ENCODE measurements around the gene IL1RAPL1. TPM values are rescaled to one million over a fixed set of nuclear protein-coding genes. Genes with fewer than 3 reads are reported as not detected.

Gene IL1RAPL1
- total and polyA plus RNA-seq, 9 of the 15 experiments (the other 6 are each of a cell fraction or from before 2014, with no cell fraction given), result 0.04 to 0.07 (median 0.04) TPM; not detected in 6

- no TSS peak for BruUV-seq (replicated peaks)
- WGBS (ENCODE audit: insufficient coverage, low coverage, missing lambda C conversion rate), result 7% methylated on average over 2 of the region's 2 CpGs
- no peaks in the 10 kb centered on the region for H3K36me3 ChIP-seq (ENCODE audit: control insufficient read depth, insufficient read depth, low read length)
- H3K27ac ChIP-seq (ENCODE audit: extremely low read depth, low read depth, low read length), result no peak overlapping the region
- DNase-seq (ENCODE audit: extremely low read depth in 1 of 4, low spot score in 3 of 4), result no peak
- H3K4me2 ChIP-seq (ENCODE audit: insufficient read depth, low read length), result no peak overlapping the region
- no peak overlapping the region for H2AFZ ChIP-seq (ENCODE audit: low read depth, low read length)
- H3K4me3 ChIP-seq, result no peak overlapping the region
- intact Hi-C loops (cut with micrococcal nuclease) (no loop called here), in situ Hi-C loops (cut with MboI) (no loop called here)
- TF ChIP-seq CREM (IDR thresholded peaks at IDR 0.05; ENCODE audit: low read depth), result no peak
- TF ChIP-seq ZNF586 (CRISPR knock-in tag; conservative IDR thresholded peaks at IDR 0.05), result no peak
- no peak for TF ChIP-seq TEAD2 (tag; IDR thresholded peaks at IDR 0.05)
- no peak for TF ChIP-seq ZNF217 (CRISPR knock-in tag; IDR thresholded peaks at IDR 0.05)
- TF ChIP-seq SAFB2 (IDR thresholded peaks at IDR 0.05; ENCODE audit: borderline replicate concordance, low read depth, low read length, severe bottlenecking), result no peak
- TF ChIP-seq EHMT2 (IDR thresholded peaks at IDR 0.05), result no peak
- TF ChIP-seq PHF8 (IDR thresholded peaks at IDR 0.05; ENCODE audit: borderline replicate concordance, low read length), result no peak
- no peak for TF ChIP-seq U2AF2 (optimal IDR thresholded peaks at IDR 0.05; ENCODE audit: low read depth, low read length)
- TF ChIP-seq SFPQ (IDR thresholded peaks at IDR 0.05; ENCODE audit: low read depth, low read length), result no peak
- no peaks in the 10 kb centered on the region for H3K79me2 ChIP-seq (ENCODE audit: control insufficient read depth, insufficient read depth, low read length)
- H3K9ac ChIP-seq (ENCODE audit: insufficient read depth in 1 of 2, low read depth in 2 of 2, low read length in 2 of 2), result no peak overlapping the region
- no peaks in the 10 kb centered on the region for H3K27me3 ChIP-seq (ENCODE audit: control insufficient read depth in 2 of 2, insufficient read depth in 2 of 2, low read length in 2 of 2)
- no peak for ATAC-seq
- POLR2A ChIA-PET, result no interaction called here
- CTCF ChIA-PET (ENCODE audit: low intra/inter-chr PET ratio), result no interaction called here
- H4K20me1 ChIP-seq (replicated peaks; ENCODE audit: control insufficient read depth, insufficient read depth, low read length), result no peaks in the 10 kb centered on the region
- no peaks in the 10 kb centered on the region for H3K9me3 ChIP-seq (replicated peaks; ENCODE audit: control insufficient read depth, insufficient read depth, low read depth, low read length)
- H3K9me1 ChIP-seq (ENCODE audit: control insufficient read depth, insufficient read depth, low read length), result no peaks in the 10 kb centered on the region
- H3K4me1 ChIP-seq (replicated peaks in 1 of 2; ENCODE audit: control insufficient read depth in 2 of 2, insufficient read depth in 2 of 2, low read length in 2 of 2), result no peaks in the 10 kb centered on the region
- FAIRE-seq, result no peak
Observed at GRCh38 chrX:29461039-29461438, 873.8 kb downstream of the IL1RAPL1 start.

Data from K562 (cell line).